ENCODE measurements around the gene STX1B.

The STX1B gene

GRCh38 chr16:31001507-31002249 is 8.8 kb downstream of the STX1B start:
- DNase-seq (ENCODE audit: extremely low read depth, low read depth) = no peak
- TF ChIP-seq, protein P1, sequence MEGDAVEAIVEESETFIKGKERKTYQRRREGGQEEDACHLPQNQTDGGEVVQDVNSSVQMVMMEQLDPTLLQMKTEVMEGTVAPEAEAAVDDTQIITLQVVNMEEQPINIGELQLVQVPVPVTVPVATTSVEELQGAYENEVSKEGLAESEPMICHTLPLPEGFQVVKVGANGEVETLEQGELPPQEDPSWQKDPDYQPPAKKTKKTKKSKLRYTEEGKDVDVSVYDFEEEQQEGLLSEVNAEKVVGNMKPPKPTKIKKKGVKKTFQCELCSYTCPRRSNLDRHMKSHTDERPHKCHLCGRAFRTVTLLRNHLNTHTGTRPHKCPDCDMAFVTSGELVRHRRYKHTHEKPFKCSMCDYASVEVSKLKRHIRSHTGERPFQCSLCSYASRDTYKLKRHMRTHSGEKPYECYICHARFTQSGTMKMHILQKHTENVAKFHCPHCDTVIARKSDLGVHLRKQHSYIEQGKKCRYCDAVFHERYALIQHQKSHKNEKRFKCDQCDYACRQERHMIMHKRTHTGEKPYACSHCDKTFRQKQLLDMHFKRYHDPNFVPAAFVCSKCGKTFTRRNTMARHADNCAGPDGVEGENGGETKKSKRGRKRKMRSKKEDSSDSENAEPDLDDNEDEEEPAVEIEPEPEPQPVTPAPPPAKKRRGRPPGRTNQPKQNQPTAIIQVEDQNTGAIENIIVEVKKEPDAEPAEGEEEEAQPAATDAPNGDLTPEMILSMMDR (IDR thresholded peaks at IDR 0.05; ENCODE audit: low read depth, low read length, missing control alignments) = no peak
- no peak overlapping the region for H3K4me3 ChIP-seq (replicated peaks; ENCODE audit: low read depth, low read length)

DNA sequence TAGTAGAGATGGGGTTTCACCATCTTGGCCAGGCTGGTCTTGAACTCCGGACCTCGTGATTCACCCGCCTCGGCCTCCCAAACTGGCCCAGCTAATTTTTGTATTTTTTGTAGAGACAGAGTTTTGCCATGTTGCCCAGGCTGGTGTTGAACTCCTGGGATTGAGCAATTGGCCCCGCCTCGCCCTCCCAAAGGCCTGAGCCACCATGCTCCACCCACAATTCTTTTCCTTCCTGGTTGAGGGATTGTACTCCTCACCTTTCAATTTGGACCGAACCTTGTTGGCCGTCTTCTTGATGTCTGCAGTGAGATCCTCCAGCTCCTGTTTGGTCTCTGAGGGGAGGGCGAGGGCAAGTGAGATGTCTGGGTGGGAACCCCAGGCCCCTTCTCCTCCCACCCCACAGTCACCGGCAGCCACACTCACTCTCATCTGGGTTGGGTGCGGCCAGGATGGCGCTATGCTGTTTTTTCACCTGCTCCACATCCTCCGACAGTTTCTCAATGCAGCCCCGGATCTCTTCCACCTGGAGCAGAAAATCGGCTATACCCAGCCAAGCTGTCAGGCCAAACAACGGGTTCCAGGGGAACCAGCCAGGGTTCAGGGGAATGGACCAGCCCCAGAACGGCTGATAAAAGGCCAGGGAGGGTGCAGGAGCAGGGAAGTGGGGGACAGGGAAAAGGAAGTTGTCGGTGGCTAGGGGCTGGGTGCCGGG is 9.6 kb downstream of the STX1B start:
- DNase-seq (ENCODE audit: extremely low read depth, low read depth) = no peak
- TF ChIP-seq, protein P1 (IDR thresholded peaks at IDR 0.05; ENCODE audit: low read depth, low read length, missing control alignments) = no peak
- H3K4me3 ChIP-seq (replicated peaks; ENCODE audit: low read depth, low read length) = no peak overlapping the region

- no peak overlapping the region for H3K4me3 ChIP-seq (replicated peaks; ENCODE audit: low read depth, low read length)
- no peak for DNase-seq (ENCODE audit: extremely low read depth, low read depth)
- TF ChIP-seq, protein P1 (IDR thresholded peaks at IDR 0.05; ENCODE audit: low read depth, low read length, missing control alignments) = no peak
These were observed 11.3 kb downstream of the STX1B start for GRCh38 chr16:30998852-30999761.

GRCh38 chr16:30997725-30998711 is 12.4 kb downstream of the STX1B start:
- peak; percentile 40 for DNase-seq (ENCODE audit: extremely low read depth, low read depth)
- peak overlapping the region; percentile 53 for H3K4me3 ChIP-seq (replicated peaks; ENCODE audit: low read depth, low read length)
- TF ChIP-seq, protein P1 (IDR thresholded peaks at IDR 0.05; ENCODE audit: low read depth, low read length, missing control alignments) = no peak

GRCh38 chr16:30996985-30997724 is 13.3 kb downstream of the STX1B start:
- peak overlapping the region; percentile 53 for H3K4me3 ChIP-seq (replicated peaks; ENCODE audit: low read depth, low read length)
- DNase-seq (ENCODE audit: extremely low read depth, low read depth) = peak; percentile 45
- TF ChIP-seq, protein P1 (IDR thresholded peaks at IDR 0.05; ENCODE audit: low read depth, low read length, missing control alignments) = no peak

Data from HFF-Myc (cell line).